Activated T-cell treated with anti-CD3 and anti-CD28 coated beads, Interleukin-2, amount 50 U/mL, for 4 hours (primary cell): ENCODE data around the gene OTX2. TPM values are rescaled to one million over a fixed set of nuclear protein-coding genes. Genes with fewer than 3 reads are reported as not detected.

Experiments used
- ATAC-seq, 2 donors: fragments of 200-7000 bp; cut with Tn5 transposase; one replicate each; pipeline ENCODE4 v1.10.0; 2021
- DNase-seq: peaks from one replicate; pipeline ENCODE4 v3.0.0-alpha.2; 2020
- H3K27me3 Mint-ChIP-seq: one replicate; pipeline ENCODE4 v1.8.0; 2021; ENCODE audit warnings: low read depth, mixed read lengths
- H3K36me3 Mint-ChIP-seq: one replicate; pipeline ENCODE4 v1.8.0; 2022; ENCODE audit warnings: mixed read lengths; ENCODE audit not compliant: insufficient read depth
- H3K4me1 Mint-ChIP-seq: one replicate; pipeline ENCODE4 v1.8.0; 2021; ENCODE audit warnings: low read depth, mixed read lengths
- H3K4me3 Mint-ChIP-seq: one replicate; pipeline ENCODE4 v1.8.0; 2021; ENCODE audit warnings: mild to moderate bottlenecking, moderate library complexity, mixed read lengths
- H3K9me3 Mint-ChIP-seq: one replicate; pipeline ENCODE4 v1.8.0; 2021; ENCODE audit warnings: mixed read lengths
- total RNA-seq, 3 donors: library from RNA; stranded (reverse); gene quantifications; one replicate each; pipeline ENCODE4 v1.2.1, GENCODE V29; 2021

OTX2 gene
- total RNA-seq, 3 donors from 2014 or later = not detected

GRCh38 chr14:56817396-56817921 lies 7.2 kb upstream of the OTX2 start:
- ATAC-seq = no peak
- Mint-ChIP-seq H3K9me3 (no peaks in the 10 kb centered on the region), H3K27me3 (peaks cover 65% of the 10 kb centered on the region)

GRCh38 chr14:56816574-56817391 lies 6.5 kb upstream of the OTX2 start:
- H3K4me1 Mint-ChIP-seq = no peaks in the 10 kb centered on the region
- peaks cover 69% of the 10 kb centered on the region for H3K27me3 Mint-ChIP-seq
- no peaks in the 10 kb centered on the region for H3K36me3 Mint-ChIP-seq
- ATAC-seq (no peak), DNase-seq (no peak)
- no peak overlapping the region for H3K4me3 Mint-ChIP-seq
- H3K9me3 Mint-ChIP-seq = no peaks in the 10 kb centered on the region

More at GRCh38 chr14:56817396-56817921, 7.2 kb upstream of the OTX2 start:
- no peak for DNase-seq
- Mint-ChIP-seq H3K4me1 (no peaks in the 10 kb centered on the region), H3K4me3 (no peak overlapping the region), H3K36me3 (no peaks in the 10 kb centered on the region)

DNA sequence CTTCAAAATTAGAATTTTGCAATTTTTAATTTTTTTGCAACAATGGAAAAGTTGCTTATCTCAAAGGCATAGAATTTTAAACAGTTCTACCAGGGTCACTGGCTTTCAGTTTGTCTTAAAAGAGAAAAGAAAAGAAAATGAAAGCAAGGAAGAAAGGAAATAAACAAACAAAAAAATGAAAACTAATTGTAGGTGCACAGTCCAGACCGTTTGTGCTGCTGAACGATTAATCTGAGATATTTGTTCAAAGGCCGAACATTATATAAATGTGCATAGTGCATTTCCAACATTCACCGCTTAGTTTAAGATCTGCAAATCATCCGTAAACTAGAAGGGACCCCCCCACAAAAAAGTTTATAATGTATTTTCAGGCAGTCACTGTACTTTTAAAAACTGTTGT lies 5.5 kb upstream of the OTX2 start:
- no peaks in the 10 kb centered on the region for H3K36me3 Mint-ChIP-seq
- no peak overlapping the region for H3K4me3 Mint-ChIP-seq
- no peaks in the 10 kb centered on the region for H3K4me1 Mint-ChIP-seq
- peaks cover 68% of the 10 kb centered on the region for H3K27me3 Mint-ChIP-seq
- DNase-seq (no peak), ATAC-seq (no peak)
- H3K9me3 Mint-ChIP-seq = no peaks in the 10 kb centered on the region

GRCh38 chr14:56814969-56815700 lies 4.9 kb upstream of the OTX2 start:
- peaks cover 72% of the 10 kb centered on the region for H3K27me3 Mint-ChIP-seq
- no peaks in the 10 kb centered on the region for H3K36me3 Mint-ChIP-seq
- H3K9me3 Mint-ChIP-seq = no peaks in the 10 kb centered on the region
- no peak overlapping the region for H3K4me3 Mint-ChIP-seq
- no peaks in the 10 kb centered on the region for H3K4me1 Mint-ChIP-seq
- no peak for DNase-seq
- no peak for ATAC-seq

- Mint-ChIP-seq H3K4me1 (peaks cover 4% of the 10 kb centered on the region), H3K27me3 (peaks cover 77% of the 10 kb centered on the region), H3K9me3 (no peaks in the 10 kb centered on the region), H3K4me3 (no peak overlapping the region), H3K36me3 (peaks cover 3% of the 10 kb centered on the region)
- DNase-seq (no peak), ATAC-seq (no peak)
Measured at GRCh38 chr14:56814519-56814959, 4.3 kb upstream of the OTX2 start.

- no peak overlapping the region for H3K4me3 Mint-ChIP-seq
- peaks cover 75% of the 10 kb centered on the region for H3K27me3 Mint-ChIP-seq
- ATAC-seq = no peak
- H3K36me3 Mint-ChIP-seq = peaks cover 3% of the 10 kb centered on the region
- H3K9me3 Mint-ChIP-seq = no peaks in the 10 kb centered on the region
- DNase-seq = no peak
- H3K4me1 Mint-ChIP-seq = peaks cover 8% of the 10 kb centered on the region
Measured at GRCh38 chr14:56813143-56813551, 2.9 kb upstream of the OTX2 start.

DNA sequence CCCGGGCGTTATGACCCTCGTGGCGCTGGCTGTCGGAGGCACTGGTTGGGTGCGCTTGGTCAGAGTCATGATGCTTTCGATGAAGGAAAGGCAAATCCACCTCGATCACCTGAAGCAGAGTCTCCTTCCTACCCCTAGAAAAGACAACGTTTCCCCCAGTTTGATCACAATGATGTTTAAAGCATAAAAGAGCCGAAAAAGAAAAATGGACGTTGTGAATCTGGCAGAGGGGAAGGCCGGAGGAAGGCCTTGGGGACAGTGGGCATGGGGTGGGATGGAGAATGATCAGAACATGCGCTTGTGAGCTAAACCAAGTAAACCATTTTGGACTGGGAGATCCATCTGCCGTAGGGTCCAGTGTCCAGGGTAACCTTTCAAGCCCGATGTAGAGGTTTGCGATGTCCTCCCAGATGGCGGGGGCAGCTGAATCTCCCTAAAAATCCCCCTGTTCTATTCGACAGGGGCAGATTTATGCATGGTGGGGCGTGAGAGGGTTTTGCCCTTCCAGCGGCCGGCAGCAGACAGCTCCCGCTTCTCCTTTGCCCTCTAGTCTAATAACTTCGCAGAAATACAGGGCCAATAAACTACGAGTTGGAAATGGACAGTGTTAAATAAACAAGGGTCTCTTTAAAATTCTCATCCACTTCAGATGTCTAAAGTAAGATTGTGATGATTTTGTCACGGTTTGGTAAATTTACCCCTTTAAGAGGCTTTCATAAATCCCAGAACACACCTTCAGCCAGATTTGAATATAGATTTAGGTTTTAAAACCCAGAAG lies 2.3 kb upstream of the OTX2 start:
- peaks cover 3% of the 10 kb centered on the region for H3K36me3 Mint-ChIP-seq
- ATAC-seq (no peak), DNase-seq (no peak)
- H3K4me3 Mint-ChIP-seq = no peak overlapping the region
- peaks cover 11% of the 10 kb centered on the region for H3K4me1 Mint-ChIP-seq
- H3K9me3 Mint-ChIP-seq = no peaks in the 10 kb centered on the region
- peaks cover 73% of the 10 kb centered on the region for H3K27me3 Mint-ChIP-seq

- H3K4me1 Mint-ChIP-seq = peaks cover 16% of the 10 kb centered on the region
- peaks cover 3% of the 10 kb centered on the region for H3K36me3 Mint-ChIP-seq
- H3K9me3 Mint-ChIP-seq = no peaks in the 10 kb centered on the region
- ATAC-seq (no peak), DNase-seq (no peak)
- H3K27me3 Mint-ChIP-seq = peaks cover 74% of the 10 kb centered on the region
- H3K4me3 Mint-ChIP-seq = no peak overlapping the region
Measured at GRCh38 chr14:56811593-56812363, 1.5 kb upstream of the OTX2 start.

GRCh38 chr14:56810836-56811592 lies 735 bp upstream of the OTX2 start:
- Mint-ChIP-seq H3K27me3 (peaks cover 77% of the 10 kb centered on the region), H3K36me3 (peaks cover 3% of the 10 kb centered on the region), H3K4me1 (peaks cover 18% of the 10 kb centered on the region), H3K4me3 (no peak overlapping the region), H3K9me3 (no peaks in the 10 kb centered on the region)
- DNase-seq = no peak
- ATAC-seq = no peak

- H3K4me3 Mint-ChIP-seq = no peak overlapping the region
- H3K27me3 Mint-ChIP-seq = peaks cover 79% of the 10 kb centered on the region
- H3K4me1 Mint-ChIP-seq = peaks cover 19% of the 10 kb centered on the region
- no peaks in the 10 kb centered on the region for H3K9me3 Mint-ChIP-seq
- ATAC-seq (no peak), DNase-seq (no peak)
- H3K36me3 Mint-ChIP-seq = peaks cover 3% of the 10 kb centered on the region
Measured at GRCh38 chr14:56809270-56810146, 771 bp downstream of the OTX2 start.

- ATAC-seq (no peak), DNase-seq (no peak)
- H3K4me3 Mint-ChIP-seq = no peak overlapping the region
- H3K27me3 Mint-ChIP-seq = peaks cover 82% of the 10 kb centered on the region
- peaks cover 3% of the 10 kb centered on the region for H3K36me3 Mint-ChIP-seq
- H3K9me3 Mint-ChIP-seq = no peaks in the 10 kb centered on the region
- H3K4me1 Mint-ChIP-seq = peaks cover 19% of the 10 kb centered on the region
Measured at GRCh38 chr14:56808383-56809269, 1.7 kb downstream of the OTX2 start.

DNA sequence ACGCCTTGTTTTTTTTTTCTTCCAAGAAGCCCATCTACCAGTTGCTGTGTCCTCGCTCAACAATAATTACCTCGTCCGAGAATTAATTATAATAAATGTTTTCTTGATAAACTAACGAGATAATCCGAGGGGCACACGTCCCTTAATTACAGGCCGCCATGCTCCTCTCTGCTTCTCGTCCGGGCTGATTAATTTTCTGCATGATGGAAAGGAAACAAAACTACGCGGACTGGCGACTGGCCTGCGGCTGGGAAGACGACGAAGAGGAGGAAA lies 2.2 kb downstream of the OTX2 start:
- H3K36me3 Mint-ChIP-seq = peaks cover 3% of the 10 kb centered on the region
- no peak for DNase-seq
- peaks cover 82% of the 10 kb centered on the region for H3K27me3 Mint-ChIP-seq
- no peak overlapping the region for H3K4me3 Mint-ChIP-seq
- peaks cover 19% of the 10 kb centered on the region for H3K4me1 Mint-ChIP-seq
- H3K9me3 Mint-ChIP-seq = no peaks in the 10 kb centered on the region
- no peak for ATAC-seq
